Astrocyte of the cerebellum (primary cell): ENCODE data around the gene JUN.

Experiments
- DNase-seq: peaks from one replicate; pipeline ENCODE4 v3.0.0-alpha.2; 2011; ENCODE audit warnings: low read depth
- H3K4me3 ChIP-seq: 2 replicates; pipeline ENCODE4 v1.5.1; 2011; ENCODE audit warnings: mild to moderate bottlenecking, low read depth, low read length, moderate library complexity
- CTCF ChIP-seq: IDR thresholded peaks from 2 replicates; pipeline ENCODE4 v1.5.1; 2012; ENCODE audit warnings: low read length, low read depth, moderate library complexity, mild to moderate bottlenecking; ENCODE audit errors: missing control alignments
- in situ Hi-C: cut with HindIII; loops from 2 replicates; pipeline ENCODE4 v1.10.0; 2017; ENCODE audit warnings: low sequenced_read_pairs

JUN gene

DNA sequence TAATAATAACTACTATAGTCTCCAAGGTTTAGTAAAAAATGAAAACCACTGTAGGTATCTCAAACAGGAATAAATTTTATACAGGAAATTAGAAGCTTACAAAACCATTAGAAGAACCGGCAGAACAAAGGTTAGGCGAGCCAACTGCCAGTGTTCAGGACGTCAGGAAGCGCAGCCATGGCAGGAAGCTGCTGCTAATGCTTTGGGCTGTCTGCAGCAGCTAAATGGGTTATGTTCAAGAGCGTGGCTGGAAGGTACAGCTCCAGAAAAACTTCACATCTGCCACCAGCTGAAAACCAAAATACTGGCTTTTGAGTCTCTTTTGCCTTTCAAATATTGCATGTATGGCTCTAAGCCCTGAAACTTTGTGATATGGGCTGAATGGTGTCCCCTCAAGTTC is 48.3 kb downstream of the JUN start:
- H3K4me3 ChIP-seq = no peak overlapping the region
- DNase-seq = no peak
- in situ Hi-C loops = loop anchor here (25.0 kb wide), 1 partner anchor 1027 kb away; no protein-coding TSS in a partner anchor
- no peak for TF ChIP-seq CTCF

DNA sequence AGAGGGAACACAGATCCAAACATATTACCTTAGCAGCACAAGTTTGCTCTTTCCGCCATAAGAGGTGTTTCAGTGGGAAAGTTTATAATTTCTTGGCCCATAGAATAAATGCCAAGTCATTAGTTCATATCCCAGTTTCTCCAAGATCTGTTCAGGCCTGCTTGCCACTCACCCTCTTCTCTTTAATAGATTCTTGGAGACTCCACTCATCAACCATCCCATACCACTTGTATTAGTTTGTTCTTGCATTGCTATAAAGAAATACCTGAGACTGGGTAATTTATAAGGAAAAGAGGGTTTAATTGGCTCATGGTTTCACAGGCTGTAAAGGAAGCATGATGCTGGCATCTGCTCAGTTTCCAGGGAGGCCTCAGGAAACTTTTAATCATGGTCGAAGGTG is 49.2 kb downstream of the JUN start:
- DNase-seq = no peak
- no peak overlapping the region for H3K4me3 ChIP-seq
- TF ChIP-seq CTCF = no peak
- in situ Hi-C loops = loop anchor here (25.0 kb wide), 1 partner anchor 1028 kb away; no protein-coding TSS in a partner anchor

DNA sequence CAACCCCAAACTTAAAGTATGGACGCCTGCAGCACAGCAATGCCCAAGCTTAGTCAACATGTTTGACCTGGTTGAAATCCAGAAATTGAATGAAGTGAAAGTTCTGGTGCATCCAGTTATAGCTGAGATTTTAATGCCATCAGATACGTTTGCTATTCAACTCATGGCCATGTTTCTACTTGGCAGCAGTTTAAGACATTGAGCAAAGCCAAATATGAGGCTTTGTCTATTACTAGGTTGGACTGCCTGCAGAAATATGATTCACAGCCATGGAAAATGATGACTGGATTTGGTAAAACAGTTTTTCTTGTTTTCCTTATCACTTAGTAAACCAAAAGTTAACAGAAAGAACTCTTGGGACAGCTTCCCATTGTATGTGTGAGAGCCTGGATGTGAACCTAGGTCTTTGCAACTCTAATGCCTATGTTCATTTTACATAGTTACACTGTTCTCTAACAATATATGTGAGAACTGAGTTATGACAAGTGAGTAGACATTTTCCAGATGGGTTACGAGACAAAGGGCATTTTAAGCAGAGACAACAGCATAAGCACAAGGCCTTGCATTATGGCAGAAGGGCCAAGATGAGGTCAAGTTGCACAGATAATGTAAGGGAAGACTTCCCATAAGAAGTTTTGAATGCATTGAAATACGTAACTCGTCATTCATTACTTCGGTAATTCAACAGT is 51.6 kb downstream of the JUN start:
- in situ Hi-C loops = loop anchor here (25.0 kb wide), 1 partner anchor 1030 kb away; no protein-coding TSS in a partner anchor
- no peak overlapping the region for H3K4me3 ChIP-seq
- no peak for TF ChIP-seq CTCF
- DNase-seq = peak; percentile 47
